ENCODE results near the gene SYNE2.
A peak's percentile ranks its signal among the peaks of the same experiment; 100 is the strongest.

The SYNE2 gene

GRCh38 chr14:64220056-64220455, 367.3 kb downstream of the SYNE2 start:
- Histone ChIP-seq H3K27me3 (ENCODE audit: insufficient read depth, poor library complexity, severe bottlenecking) (no peaks in the 10 kb centered on the region), H3K4me3 (replicated peaks; ENCODE audit: insufficient read depth, low read length) (no peak overlapping the region), H3K27ac (replicated peaks) (no peak overlapping the region)
- DNase-seq (ENCODE audit: low read depth in 1 of 2, low spot score in 1 of 2), result no peak
- TF ChIP-seq SPI1 (IDR thresholded peaks at IDR 0.05; ENCODE audit: borderline replicate concordance, low read depth), result no peak
- TF ChIP-seq CTCF (IDR thresholded peaks at IDR 0.05; ENCODE audit: insufficient read depth, low read length), result no peak

GRCh38 chr14:64220466-64220865, 367.7 kb downstream of the SYNE2 start:
- H3K27me3 ChIP-seq (ENCODE audit: insufficient read depth, poor library complexity, severe bottlenecking), result no peaks in the 10 kb centered on the region
- TF ChIP-seq REST (IDR thresholded peaks at IDR 0.05; ENCODE audit: insufficient replicate concordance, low read depth) (no peak), POLR2AphosphoS5 (IDR thresholded peaks at IDR 0.05; ENCODE audit: low read depth) (no peak), GABPA (IDR thresholded peaks at IDR 0.05; ENCODE audit: low read depth) (no peak), SPI1 (IDR thresholded peaks at IDR 0.05; ENCODE audit: borderline replicate concordance, low read depth) (no peak), CTCF (IDR thresholded peaks at IDR 0.05; ENCODE audit: insufficient read depth, low read length) (no peak)
- H3K4me3 ChIP-seq (replicated peaks; ENCODE audit: insufficient read depth, low read length), result no peak overlapping the region
- H3K27ac ChIP-seq (replicated peaks), result no peak overlapping the region
- DNase-seq (ENCODE audit: low read depth in 1 of 2, low spot score in 1 of 2), result no peak

- H3K27me3 ChIP-seq (ENCODE audit: insufficient read depth, poor library complexity, severe bottlenecking), result no peaks in the 10 kb centered on the region
- H3K27ac ChIP-seq (replicated peaks), result no peak overlapping the region
- TF ChIP-seq REST (IDR thresholded peaks at IDR 0.05; ENCODE audit: insufficient replicate concordance, low read depth) (no peak), SPI1 (IDR thresholded peaks at IDR 0.05; ENCODE audit: borderline replicate concordance, low read depth) (peak; percentile 79), POLR2AphosphoS5 (IDR thresholded peaks at IDR 0.05; ENCODE audit: low read depth) (no peak), GABPA (IDR thresholded peaks at IDR 0.05; ENCODE audit: low read depth) (no peak), CTCF (IDR thresholded peaks at IDR 0.05; ENCODE audit: insufficient read depth, low read length) (no peak)
- no peak overlapping the region for H3K4me3 ChIP-seq (replicated peaks; ENCODE audit: insufficient read depth, low read length)
- peak in 1 of 2 experiments; percentile 2 for DNase-seq (ENCODE audit: low read depth in 1 of 2, low spot score in 1 of 2)
Observed at GRCh38 chr14:64221391-64222003, 368.7 kb downstream of the SYNE2 start.

All from HL-60 (cell line).